Activated T-cell treated with anti-CD3 and anti-CD28 coated beads, Interleukin-2, amount 50 U/mL, for 48 hours (primary cell): ENCODE measurements around the gene ACSL4.
"Not testable (repeated sequence)": the region's sequence is repeated elsewhere in the genome, so short reads cannot be mapped to it uniquely, and the experiment has no call there.

Experiments used
- DNase-seq, 2 experiments: peaks; one replicate each; pipeline ENCODE4 v3.0.0-alpha.2; 2020

Gene ACSL4

DNA sequence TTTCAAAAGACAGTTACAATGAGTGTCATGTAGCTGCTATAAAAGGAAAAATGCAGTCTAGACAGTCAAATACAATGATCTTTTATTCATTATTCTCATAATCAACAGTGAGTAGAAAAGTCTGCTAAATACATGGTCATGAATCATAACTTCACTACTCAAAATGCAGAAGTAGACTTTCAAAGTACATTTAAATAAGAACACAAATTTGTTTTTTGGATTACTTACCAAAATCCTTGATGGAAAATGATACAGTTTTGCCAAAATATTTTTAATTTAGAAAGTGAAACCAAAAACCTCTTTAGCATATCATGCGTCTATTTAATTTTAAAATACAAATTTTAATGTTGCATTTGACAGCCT, 4.9 kb downstream of the ACSL4 start:
- DNase-seq, result no peak

DNA sequence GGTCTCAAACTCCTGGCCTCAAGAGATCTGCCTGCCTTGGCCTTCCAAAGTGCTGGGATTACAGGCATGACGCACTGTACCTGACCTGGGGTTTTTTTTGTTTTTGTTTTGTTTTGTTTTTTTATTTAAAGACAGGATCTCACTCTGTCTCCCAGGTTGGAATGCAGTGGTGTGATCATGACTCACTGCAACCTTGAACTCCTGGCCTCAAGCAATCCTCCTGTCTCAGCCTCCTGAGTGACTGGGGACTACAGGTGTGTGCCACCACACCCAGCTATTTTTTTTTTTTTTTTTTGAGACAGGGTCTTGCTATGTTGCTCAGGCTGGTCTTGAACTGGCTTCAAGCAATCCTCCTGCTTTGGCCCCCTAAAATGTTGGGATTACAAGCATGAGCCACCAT, 8.1 kb downstream of the ACSL4 start:
- not testable (repeated sequence) for DNase-seq

- DNase-seq, result no peak
Observed at GRCh38 chrX:109720947-109721346, 12.1 kb downstream of the ACSL4 start.

- no peak for DNase-seq
Observed at GRCh38 chrX:109719264-109719663, 13.8 kb downstream of the ACSL4 start.

DNA sequence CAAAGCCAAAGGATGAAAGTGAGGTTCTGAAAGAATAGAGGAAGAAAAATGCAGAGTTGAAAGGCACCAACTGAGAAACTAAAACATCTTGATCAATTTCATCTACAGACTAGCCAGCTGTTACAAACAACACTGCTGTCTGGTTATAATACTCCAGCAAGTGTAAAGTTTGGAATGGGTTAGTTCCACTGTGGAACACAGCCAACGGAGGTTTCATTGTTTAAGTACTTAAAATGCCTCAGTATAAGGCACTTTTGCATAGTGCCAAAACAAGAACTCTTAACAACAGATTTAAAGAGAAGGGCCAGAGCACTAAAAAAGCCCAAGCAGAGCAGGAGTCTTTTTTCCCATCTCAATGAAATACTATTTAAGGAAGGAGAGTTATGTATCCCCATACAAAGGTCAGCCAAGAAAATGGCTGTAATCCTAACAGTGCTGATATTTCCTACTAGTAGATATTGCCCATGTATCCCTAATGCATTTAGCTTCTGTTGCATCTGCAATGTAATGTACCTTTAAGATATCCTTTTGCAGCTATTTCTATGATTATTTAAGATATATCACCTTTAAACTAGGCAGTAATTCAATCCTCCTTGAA, 16.5 kb downstream of the ACSL4 start:
- no peak for DNase-seq

DNA sequence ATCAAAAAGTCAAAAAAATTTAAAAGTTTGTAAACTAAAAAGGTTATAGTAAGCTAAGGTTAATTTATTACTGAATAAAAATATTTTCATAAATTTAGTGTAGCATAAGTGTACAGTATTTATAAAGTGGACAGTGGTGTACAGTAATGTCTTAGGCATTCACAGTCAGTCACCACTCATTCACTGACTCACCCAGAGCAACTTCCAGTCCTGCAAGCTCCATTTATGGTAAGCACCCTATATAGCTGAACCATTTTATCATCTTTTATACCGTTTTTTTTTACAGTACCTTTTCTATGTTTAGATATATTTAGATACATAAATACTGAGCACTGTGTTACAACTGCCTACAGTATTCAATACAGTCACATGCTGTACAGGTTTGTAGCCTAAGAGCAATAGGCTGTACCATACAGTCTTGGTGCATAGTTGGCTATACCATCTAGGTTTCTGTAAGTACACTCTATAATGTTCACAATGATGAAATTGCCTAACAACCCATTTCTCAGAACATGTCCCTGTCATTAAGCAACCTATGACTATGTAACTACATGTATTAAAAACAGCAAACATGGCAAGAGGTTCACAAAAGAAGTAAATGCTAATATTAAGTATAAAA, 18.6 kb downstream of the ACSL4 start:
- DNase-seq, result no peak

DNA sequence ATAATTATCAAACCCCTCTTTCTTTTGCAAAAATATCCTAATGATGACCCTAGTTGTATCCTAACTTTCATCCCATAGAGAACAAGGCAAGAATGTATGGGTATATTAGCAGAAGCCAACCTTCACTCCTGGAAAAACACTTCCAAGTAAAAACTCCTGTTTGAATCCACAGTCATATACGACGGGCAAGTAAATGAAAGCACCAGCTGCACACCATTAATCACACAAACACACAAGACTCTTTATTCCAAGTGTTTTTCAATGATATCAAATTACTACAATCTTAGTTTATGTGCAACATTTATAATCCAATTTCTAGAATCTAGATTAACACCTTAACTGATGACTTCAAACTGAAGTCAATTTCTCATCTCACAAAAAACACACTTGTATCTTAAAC, 22.9 kb downstream of the ACSL4 start:
- DNase-seq, result no peak

DNA sequence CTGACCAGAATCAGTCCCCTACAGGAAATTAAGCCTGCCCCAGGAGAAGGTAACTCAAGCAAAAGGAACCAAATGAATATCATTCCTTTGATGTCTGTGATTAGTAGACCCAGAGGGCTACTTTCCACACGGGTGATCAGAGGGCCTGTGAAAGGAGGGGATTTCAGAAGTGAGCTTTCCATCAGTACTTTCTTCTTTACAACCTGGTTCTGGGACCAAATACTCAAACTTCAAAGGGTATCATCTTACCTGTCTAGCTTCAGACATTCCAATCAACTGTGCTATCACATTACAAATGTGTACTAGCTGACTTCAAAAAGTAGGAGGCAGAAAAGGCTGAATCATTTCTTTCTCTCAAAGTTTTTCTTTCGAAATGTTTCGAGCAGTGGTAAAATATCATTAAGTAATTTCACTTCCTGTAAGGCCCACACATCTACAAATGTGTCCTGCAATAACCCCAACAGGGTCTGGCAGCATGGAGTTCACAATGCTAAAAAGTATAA, 23.9 kb downstream of the ACSL4 start:
- no peak for DNase-seq

DNA sequence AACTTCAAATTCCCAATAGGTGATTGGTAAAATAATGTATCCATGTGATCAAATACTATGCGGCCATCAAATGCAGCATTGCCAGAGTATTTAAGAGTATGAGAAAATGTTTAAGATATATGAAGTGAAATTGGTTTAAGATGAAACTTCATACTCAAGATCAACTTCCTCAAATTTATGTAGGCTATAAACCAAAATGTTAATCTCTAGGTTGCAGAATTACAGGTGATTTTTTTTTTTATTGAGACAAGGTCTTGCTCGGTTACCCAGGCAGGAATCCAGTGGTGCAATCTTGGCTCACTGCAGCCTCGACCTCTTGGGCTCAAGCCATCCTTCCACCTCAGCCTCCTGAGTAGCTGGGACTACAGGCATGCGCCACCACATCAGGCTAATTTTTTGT, 25.3 kb downstream of the ACSL4 start:
- DNase-seq, result no peak

DNA sequence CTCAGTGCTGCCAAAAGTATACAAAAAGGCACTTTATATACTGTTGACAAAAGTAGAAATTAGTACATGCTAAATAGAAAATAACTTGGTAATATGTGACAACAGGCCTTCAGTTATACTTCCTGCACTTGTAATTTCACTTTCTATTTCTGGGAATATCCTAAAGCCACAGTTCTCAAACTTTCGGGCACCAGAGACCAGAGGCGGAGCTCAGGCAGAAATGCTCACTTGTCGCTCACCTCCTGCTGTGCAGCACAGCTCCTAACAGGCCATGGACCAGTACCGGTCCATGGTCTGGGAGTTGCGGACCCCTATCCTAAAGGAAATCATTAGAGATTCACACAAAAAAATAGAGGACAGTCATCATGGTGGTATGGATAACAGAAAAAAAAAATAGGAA, 25.7 kb downstream of the ACSL4 start:
- no peak for DNase-seq

DNA sequence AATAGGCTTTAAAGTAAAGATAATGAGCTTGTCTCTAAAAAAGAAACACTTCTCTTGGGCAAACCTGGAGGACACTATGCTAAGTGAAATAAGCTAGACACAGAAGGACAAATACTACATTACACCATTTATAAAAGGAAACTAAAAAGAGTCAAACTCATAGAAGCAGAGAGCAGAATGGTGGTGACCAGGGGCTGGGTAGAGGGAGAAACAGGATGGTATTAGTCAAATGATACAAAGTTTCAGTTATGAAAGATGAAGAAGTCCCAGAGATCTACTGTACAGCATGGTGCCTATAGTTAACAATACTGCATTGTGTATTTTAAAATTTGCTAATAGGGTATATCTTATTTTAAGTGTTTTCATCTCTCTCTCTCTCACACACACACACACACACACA, 28.5 kb downstream of the ACSL4 start:
- DNase-seq, result no peak

DNA sequence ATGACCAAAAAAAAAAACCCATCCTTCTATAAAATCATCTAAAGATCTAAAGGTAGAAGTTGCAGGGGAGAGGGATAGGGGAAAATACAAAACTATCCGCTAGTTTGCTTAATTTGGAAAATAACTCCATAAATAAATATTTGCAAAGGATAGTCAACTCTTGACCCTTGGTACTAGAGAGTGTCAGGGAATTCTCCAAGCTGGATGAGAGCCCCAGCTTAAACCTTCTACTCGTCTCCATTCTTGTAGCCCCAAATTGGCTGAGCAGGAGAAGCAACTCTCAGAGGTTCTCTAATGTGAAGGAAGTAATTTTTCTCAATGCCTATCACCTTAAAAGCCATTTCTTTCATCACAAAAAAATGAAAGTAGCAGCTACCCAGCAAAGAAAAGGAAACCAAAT, 35.2 kb downstream of the ACSL4 start:
- DNase-seq, result no peak

- DNase-seq, result no peak
Observed at GRCh38 chrX:109696146-109696740, 36.8 kb downstream of the ACSL4 start.

DNA sequence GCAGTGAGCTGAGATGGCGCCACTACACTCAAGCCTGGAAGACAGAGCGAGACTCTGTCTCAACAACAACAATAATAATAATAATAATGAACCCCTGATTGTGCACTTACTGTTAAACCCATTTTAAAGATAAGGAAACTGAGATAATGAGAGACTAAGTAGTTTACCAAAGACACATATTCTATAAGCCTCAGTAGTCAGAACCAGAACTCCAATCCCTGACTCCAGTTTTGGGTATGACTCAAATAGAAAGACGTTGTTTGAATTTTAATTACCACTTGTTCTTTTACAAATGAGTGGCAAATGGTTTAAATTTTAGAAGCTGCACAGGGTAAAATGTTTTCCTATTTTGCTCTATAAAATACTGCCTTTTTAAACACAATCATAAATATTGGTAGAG, 37.4 kb downstream of the ACSL4 start:
- no peak for DNase-seq

DNA sequence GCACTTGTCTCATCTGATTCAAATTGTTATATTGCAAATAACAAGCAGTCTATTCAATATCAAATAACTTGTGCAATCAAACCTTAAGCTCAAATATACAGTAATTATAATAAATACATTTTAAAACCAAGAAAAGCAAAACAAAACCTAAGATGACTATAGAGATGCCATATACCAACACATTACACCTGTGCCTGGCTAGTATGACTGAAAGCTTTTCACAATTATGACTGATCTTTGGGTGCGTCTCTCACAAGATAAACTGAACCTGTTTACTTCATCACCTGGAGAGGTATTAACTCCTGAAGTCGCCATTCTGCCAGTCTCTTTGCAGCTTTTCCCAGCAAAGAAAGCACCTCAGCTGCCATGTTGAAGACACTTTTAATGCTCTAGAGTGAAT, 41.3 kb downstream of the ACSL4 start:
- DNase-seq, result no peak

DNA sequence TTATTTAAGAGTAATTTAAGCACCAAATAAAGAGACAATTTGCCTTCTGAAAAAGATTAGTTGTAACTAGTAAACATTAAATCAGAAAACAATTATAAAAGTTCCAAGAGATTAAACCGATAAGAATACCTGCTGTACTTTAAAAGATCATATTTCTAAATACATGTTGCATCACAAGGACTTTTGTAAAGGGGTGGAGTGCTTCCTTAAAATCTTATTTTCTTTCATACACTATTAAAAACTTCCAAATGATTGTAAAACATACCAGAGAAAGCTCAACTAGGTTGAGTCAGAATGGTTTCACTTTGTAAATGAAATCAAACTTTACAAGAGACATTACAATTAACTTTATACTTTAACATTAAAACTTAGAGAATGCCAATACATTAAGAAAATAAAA, 41.8 kb downstream of the ACSL4 start:
- DNase-seq, result no peak

GRCh38 chrX:109687903-109688302, 45.2 kb downstream of the ACSL4 start:
- DNase-seq, result no peak

- DNase-seq, result no peak
Observed at GRCh38 chrX:109685656-109686078, 47.4 kb downstream of the ACSL4 start.

GRCh38 chrX:109684136-109684535, 48.9 kb downstream of the ACSL4 start:
- DNase-seq, result no peak

DNA sequence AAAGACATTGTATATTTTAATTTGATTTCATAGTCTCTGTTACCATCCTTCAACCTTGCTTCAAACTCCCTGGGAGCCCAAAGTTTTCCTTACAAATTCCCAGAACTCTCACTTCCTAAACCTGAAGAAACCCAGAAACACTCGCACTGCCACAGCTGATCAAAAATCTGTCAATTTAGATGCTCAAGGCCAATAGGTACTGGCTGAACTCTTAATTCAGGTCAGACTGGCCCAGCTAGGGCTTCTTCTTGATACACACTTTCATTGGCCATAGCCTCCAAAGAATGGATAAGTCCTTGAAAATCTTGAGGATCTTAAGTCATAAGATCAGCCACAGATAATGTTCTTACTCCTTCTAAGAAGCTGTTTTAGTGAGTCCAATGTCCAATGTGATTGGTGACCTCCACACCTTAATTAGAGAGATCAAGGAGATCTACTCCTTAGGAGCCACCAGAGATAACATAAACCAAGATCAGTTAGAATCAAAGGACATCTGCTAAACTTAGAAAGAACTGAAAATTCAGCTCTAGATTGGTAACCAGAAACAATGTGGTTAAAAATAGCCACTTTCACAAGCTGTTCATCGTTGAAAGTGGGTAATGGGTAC, 51.5 kb downstream of the ACSL4 start:
- DNase-seq, result no peak

DNA sequence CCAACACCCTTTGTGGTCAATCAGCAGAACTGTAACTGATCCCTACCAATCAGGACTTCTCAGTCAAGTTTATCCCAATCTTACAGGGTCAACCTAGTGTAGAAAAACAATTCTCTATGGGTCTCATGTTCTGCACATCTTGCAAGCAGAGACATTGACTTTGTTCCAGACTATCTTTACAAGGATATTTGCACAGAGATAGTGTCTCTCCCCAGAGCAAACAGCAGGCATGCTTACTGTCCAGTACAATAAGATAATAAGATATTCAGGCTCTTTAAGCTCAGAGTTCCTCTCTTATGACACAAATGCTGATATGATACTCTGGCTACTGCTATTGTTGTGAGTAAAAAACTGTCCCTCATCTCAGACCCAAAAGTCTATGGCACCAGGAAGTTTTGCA, 53.2 kb downstream of the ACSL4 start:
- DNase-seq, result no peak

DNA sequence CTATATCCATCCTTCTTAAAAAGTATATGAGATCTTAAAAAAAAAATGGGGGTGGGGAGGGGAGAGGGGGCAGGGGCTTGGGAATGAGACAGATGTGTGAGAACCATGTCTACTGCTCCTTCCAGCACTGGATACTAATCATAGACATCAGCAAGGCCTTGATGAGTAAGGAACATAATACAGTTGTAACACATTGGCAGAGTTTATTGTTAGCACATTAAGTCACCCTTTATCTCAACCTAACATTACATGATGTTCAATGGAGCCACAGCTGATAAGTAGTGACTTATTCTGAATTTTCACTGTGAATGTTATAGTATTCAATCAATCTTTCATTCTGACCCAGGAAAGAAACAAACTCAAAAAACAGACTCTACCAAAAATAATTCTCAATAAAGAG, 60.8 kb downstream of the ACSL4 start:
- no peak for DNase-seq

GRCh38 chrX:109671170-109671569, 61.9 kb downstream of the ACSL4 start:
- DNase-seq, result not testable (repeated sequence)

- DNase-seq, result no peak
Observed at GRCh38 chrX:109667986-109668385, 65.1 kb downstream of the ACSL4 start.
